Aorta (tissue), 5 donors: ENCODE results near the gene GCGR. TPM values are rescaled to one million over a fixed set of nuclear protein-coding genes. Genes with fewer than 3 reads are reported as not detected.

Source experiments
- ATAC-seq: fragments of 200-7000 bp; cut with Tn5 transposase; one replicate; pipeline ENCODE4 v1.9.1; 2022; ENCODE audit warnings: moderate library complexity; ENCODE audit not compliant: low FRiP score
- DNase-seq, 2 donors: peaks; one replicate each; pipeline ENCODE4 v3.0.0-alpha.2; 2020
- H3K27ac ChIP-seq, 2 donors: one replicate each; pipeline ENCODE4 v1.5.1; 2013; ENCODE audit warnings: low read length in 2 of 2, mild to moderate bottlenecking in 2 of 2, moderate library complexity in 2 of 2, control low read depth in 1 of 2, inconsistent platforms in 1 of 2, low read depth in 1 of 2
- H3K27me3 ChIP-seq, 2 donors: one replicate each; pipeline ENCODE4 v1.6.1; 2013; ENCODE audit warnings: control low read depth in 1 of 2, low read length in 1 of 2, mild to moderate bottlenecking in 1 of 2, moderate library complexity in 1 of 2; ENCODE audit not compliant: insufficient read depth in 2 of 2, control insufficient read depth in 1 of 2
- H3K36me3 ChIP-seq, 2 donors: one replicate each; pipeline ENCODE4 v1.6.1; 2013; ENCODE audit warnings: control low read depth in 1 of 2, low read length in 1 of 2, mild to moderate bottlenecking in 1 of 2; ENCODE audit not compliant: insufficient read depth in 2 of 2, control insufficient read depth in 1 of 2
- H3K4me1 ChIP-seq, 2 donors: one replicate each; pipeline ENCODE4 v1.6.1; 2013; ENCODE audit warnings: low read length in 2 of 2, control low read depth in 1 of 2, mild to moderate bottlenecking in 1 of 2, moderate library complexity in 1 of 2; ENCODE audit not compliant: insufficient read depth in 2 of 2, control insufficient read depth in 1 of 2
- H3K4me3 ChIP-seq, 2 donors: one replicate each; pipeline ENCODE4 v1.5.1; 2013; ENCODE audit warnings: low read length in 2 of 2, control low read depth in 1 of 2, mild to moderate bottlenecking in 1 of 2
- H3K9me3 ChIP-seq: one replicate; pipeline ENCODE4 v1.6.1; 2013; ENCODE audit warnings: mild to moderate bottlenecking, low read length; ENCODE audit not compliant: control insufficient read depth
- WGBS, 2 donors: extraction: QIAGEN DNeasy Blood & Tissue Kit; methylation state at CpG; one replicate each; pipeline ENCODE4 v1.1.7; 2013; 5-methylcytosine and 5-hydroxymethylcytosine counted together
- intact Hi-C, 2 donors: fragments of 100-400 bp; cut with DNase I; formaldehyde crosslinking; loops; one replicate each; pipeline versions ENCODE4 v1.14.2 to v1.15.0; 2022
- polyA plus RNA-seq, 2 donors: library from polyadenylated mRNA; stranded (reverse); fragments of 200-250 nt; gene quantifications; one replicate each; pipeline ENCODE4 v1.2.3, GENCODE V29; 2013
- total RNA-seq, 2 donors: library from RNA; stranded (reverse); fragmentation: NEBNext Ultra II Directional; extraction: Animal tissue kit (Norgen Biotek cat#: 25700); gene quantifications; one replicate each; pipeline ENCODE4 v1.2.1, GENCODE V29; 2021
- donor health status: healthy with polysubstance abuse.
- donor health status: Bipolar disorder and iron deficiency.
- donor health status: DM: no; HTN: no; CAD: no.
- donor health status: DM: no; HTN: no; CAD: no.
- donor health status: DM: yes; HTN: yes; CAD: no.

Gene GCGR
- total and polyA plus RNA-seq, 4 donors = 0.39 to 0.63 TPM; not detected in 2

- Histone ChIP-seq H3K9me3 (no peaks in the 10 kb centered on the region), H3K36me3 (peaks cover 0 to 17% of the 10 kb centered on the region in 2 donors), H3K27me3 (no peaks in the 10 kb centered on the region), H3K27ac (no peak overlapping the region), H3K4me3 (no peak overlapping the region), H3K4me1 (no peaks in the 10 kb centered on the region)
- 72 to 75% methylated on average over 21 of the region's 21 CpGs for WGBS, 2 donors
- no peak for DNase-seq
- intact Hi-C loops = no loop called here
- ATAC-seq = no peak
These were observed 39.0 kb downstream of the GCGR start for GRCh38 chr17:81842725-81843504.

- ATAC-seq = no peak
- Histone ChIP-seq H3K27me3 (no peaks in the 10 kb centered on the region), H3K4me1 (no peaks in the 10 kb centered on the region), H3K27ac (no peak overlapping the region), H3K36me3 (peaks cover 0 to 17% of the 10 kb centered on the region in 2 donors), H3K9me3 (no peaks in the 10 kb centered on the region), H3K4me3 (no peak overlapping the region)
- 91% methylated on average over 30 of the region's 30 CpGs for WGBS, 2 donors
- no peak for DNase-seq
- intact Hi-C loops = no loop called here
These were observed 39.9 kb downstream of the GCGR start for GRCh38 chr17:81843713-81844326.

- 87 to 88% methylated on average over 14 of the region's 14 CpGs for WGBS, 2 donors
- ATAC-seq = no peak
- intact Hi-C loops = no loop called here
- DNase-seq = no peak
- Histone ChIP-seq H3K27ac (no peak overlapping the region), H3K27me3 (no peaks in the 10 kb centered on the region), H3K4me3 (no peak overlapping the region), H3K36me3 (peaks cover 0 to 17% of the 10 kb centered on the region in 2 donors), H3K9me3 (no peaks in the 10 kb centered on the region), H3K4me1 (no peaks in the 10 kb centered on the region)
These were observed 40.4 kb downstream of the GCGR start for GRCh38 chr17:81844327-81844851.

- Histone ChIP-seq H3K4me3 (no peak overlapping the region), H3K36me3 (peaks cover 0 to 17% of the 10 kb centered on the region in 2 donors), H3K9me3 (no peaks in the 10 kb centered on the region), H3K27me3 (no peaks in the 10 kb centered on the region), H3K4me1 (no peaks in the 10 kb centered on the region), H3K27ac (no peak overlapping the region)
- intact Hi-C loops = no loop called here
- no peak for ATAC-seq
- no peak for DNase-seq
- 76 to 80% methylated on average over 13 of the region's 13 CpGs for WGBS, 2 donors
These were observed 40.9 kb downstream of the GCGR start for GRCh38 chr17:81844887-81845286.

GRCh38 chr17:81845361-81845760 is 41.4 kb downstream of the GCGR start:
- intact Hi-C loops = no loop called here
- Histone ChIP-seq H3K27ac (no peak overlapping the region), H3K27me3 (no peaks in the 10 kb centered on the region), H3K4me1 (no peaks in the 10 kb centered on the region), H3K9me3 (no peaks in the 10 kb centered on the region), H3K4me3 (no peak overlapping the region), H3K36me3 (peaks cover 0 to 17% of the 10 kb centered on the region in 2 donors)
- DNase-seq (no peak), ATAC-seq (no peak)
- WGBS, 2 donors = 86 to 89% methylated on average over 13 of the region's 13 CpGs

GRCh38 chr17:81845881-81846742 is 42.2 kb downstream of the GCGR start:
- peaks cover 0 to 17% of the 10 kb centered on the region in 2 donors for H3K36me3 ChIP-seq

GRCh38 chr17:81846743-81847689 is 43.1 kb downstream of the GCGR start:
- no peak for ATAC-seq
- Histone ChIP-seq H3K36me3 (peaks cover 0 to 21% of the 10 kb centered on the region in 2 donors), H3K27ac (no peak overlapping the region), H3K27me3 (no peaks in the 10 kb centered on the region), H3K9me3 (no peaks in the 10 kb centered on the region), H3K4me1 (no peaks in the 10 kb centered on the region), H3K4me3 (no peak overlapping the region)
- no peak for DNase-seq
- intact Hi-C loops = no loop called here
- 86 to 87% methylated on average over 24 of the region's 24 CpGs for WGBS, 2 donors

More at GRCh38 chr17:81845881-81846742, 42.2 kb downstream of the GCGR start:
- intact Hi-C loops = no loop called here
- no peak overlapping the region for H3K4me3 ChIP-seq
- H3K27me3 ChIP-seq = no peaks in the 10 kb centered on the region
- no peak overlapping the region for H3K27ac ChIP-seq
- no peaks in the 10 kb centered on the region for H3K9me3 ChIP-seq
- ATAC-seq (no peak), DNase-seq (no peak)
- H3K4me1 ChIP-seq = no peaks in the 10 kb centered on the region
- 89 to 93% methylated on average over 38 of the region's 38 CpGs for WGBS, 2 donors

GRCh38 chr17:81849457-81849856 is 45.5 kb downstream of the GCGR start:
- WGBS, 2 donors = 95 to 96% methylated on average over 12 of the region's 12 CpGs
- no peak for ATAC-seq
- DNase-seq = no peak
- H3K4me1 ChIP-seq = no peaks in the 10 kb centered on the region
- no peaks in the 10 kb centered on the region for H3K9me3 ChIP-seq
- no peak overlapping the region for H3K27ac ChIP-seq
- H3K36me3 ChIP-seq = peaks cover 0 to 19% of the 10 kb centered on the region in 2 donors
- H3K27me3 ChIP-seq = no peaks in the 10 kb centered on the region
- intact Hi-C loops = no loop called here
- no peak overlapping the region for H3K4me3 ChIP-seq
